GM12891 (cell line): ENCODE measurements around the gene AK9.

Experiments
- POLR2A ChIP-seq: IDR thresholded peaks from 2 replicates; pipeline ENCODE4 v1.6.1; 2011; ENCODE audit warnings: low read depth, low read length, control low read depth
- POLR2AphosphoS5 ChIP-seq: IDR thresholded peaks from 2 replicates; pipeline ENCODE4 v1.6.1; 2011; ENCODE audit warnings: low read depth, low read length, control low read depth
- TAF1 ChIP-seq: IDR thresholded peaks from 2 replicates; pipeline ENCODE4 v1.6.1; 2011; ENCODE audit warnings: low read depth, low read length, control low read depth

GRCh38 chr6:109452181-109452580 is 238.8 kb downstream of the AK9 start:
- TF ChIP-seq POLR2AphosphoS5 (no peak), TAF1 (no peak), POLR2A (no peak)
